ENCODE data around the gene LRRC3C. TPM values are rescaled to one million over a fixed set of nuclear protein-coding genes. Genes with fewer than 3 reads are reported as not detected.

LRRC3C gene
- total RNA-seq (2022; extraction: Qiagen RNA extraction; ENCODE audit: low read depth), result not detected in 5 replicates

DNA sequence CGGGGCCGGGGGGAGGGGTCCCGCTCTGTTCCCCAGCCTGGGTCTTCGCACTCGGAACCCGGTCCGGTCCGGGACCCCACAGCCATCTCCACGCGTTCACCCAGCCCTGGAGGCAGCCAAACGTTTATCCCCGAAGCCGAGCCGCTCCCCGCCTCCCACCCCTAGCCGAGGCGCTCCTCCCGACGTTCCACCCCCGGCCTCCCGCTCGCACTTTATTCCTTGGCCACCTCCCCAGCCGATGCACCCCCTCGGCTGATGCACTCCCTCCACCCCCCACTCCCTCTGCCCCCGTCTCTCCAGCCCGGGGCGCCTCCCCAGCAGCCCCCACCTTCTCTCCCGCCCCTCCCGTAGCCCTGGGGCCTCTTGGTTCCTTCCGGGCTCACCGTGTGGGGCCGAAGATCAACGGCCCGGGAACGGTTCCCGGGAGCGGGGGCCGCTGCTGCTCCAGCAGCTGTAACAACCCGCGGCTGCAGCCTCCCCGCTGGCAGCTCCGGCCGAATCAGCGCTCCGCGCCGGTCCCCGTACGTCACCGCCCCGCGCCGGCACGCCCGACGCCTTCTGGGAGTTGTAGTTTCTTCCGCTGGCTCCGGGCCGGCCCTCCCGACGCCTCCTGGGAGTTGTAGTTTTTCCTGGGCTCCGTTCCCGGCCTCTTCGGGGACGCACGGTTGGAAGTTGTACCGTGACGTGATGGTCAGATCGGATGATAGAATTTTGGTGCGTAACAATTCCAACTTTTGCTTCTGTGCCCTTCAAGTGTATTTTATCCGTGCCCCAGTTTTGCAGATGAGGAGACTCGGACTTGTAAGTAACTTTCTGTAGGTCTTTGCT lies at the start of gene LRRC3C, which contains the start of gene ORMDL3:
LRRC3C (plus strand) TSS at position 632 of the 828 bp plus-strand sequence. CDS start 13,792 bp downstream, outside the sequence.
ORMDL3 (minus strand) TSS at position 501 of the 828 bp plus-strand sequence. CDS start 3,398 bp downstream, outside the sequence.

DNA sequence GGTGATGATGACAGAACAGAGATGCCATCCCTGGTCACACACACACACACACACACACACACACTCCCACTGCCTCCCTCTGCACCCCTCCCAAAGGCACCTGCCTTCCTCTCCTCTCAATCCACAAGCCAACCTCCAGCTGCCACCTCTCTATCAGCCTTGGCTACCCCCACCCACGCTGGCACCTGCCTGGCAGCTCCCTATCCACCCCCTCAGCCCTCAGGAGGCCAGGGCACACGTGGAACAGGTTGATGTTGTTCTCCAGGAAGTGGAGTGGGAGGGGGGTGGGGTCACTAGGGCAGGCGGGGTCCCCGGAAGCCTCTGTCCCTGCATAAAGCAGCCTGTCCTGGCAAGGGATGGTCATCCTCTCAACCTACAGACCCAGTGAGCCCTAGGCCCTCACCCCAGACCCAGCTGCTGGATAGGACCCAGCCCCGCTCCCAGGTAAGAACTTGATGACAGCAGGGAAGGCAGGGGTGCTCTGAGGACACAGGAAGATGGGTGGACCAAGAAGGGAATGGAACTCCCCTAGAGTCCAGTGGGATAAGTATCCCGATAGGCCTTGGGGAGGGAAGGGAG lies 35.2 kb downstream of the LRRC3C start, which contains the start of gene GSDMA:
GSDMA (plus strand) TSS at position 363 of the 579 bp plus-strand sequence. CDS start 2,684 bp downstream, outside the sequence.

GRCh38 chr17:39980351-39981206 lies 53.0 kb downstream of the LRRC3C start, which contains the start of gene PSMD3:
Gene PSMD3 (plus strand): TSS chr17:39980807. CDS start chr17:39980971, 164 bp downstream.

Other genes starting within 250 kb of the LRRC3C start
- 5.1 to 8.4 TPM (median 7.4 TPM) in 5 replicates for gene PGAP3, start 239.7 kb upstream of the LRRC3C start, total RNA-seq (2022; extraction: Qiagen RNA extraction; ENCODE audit: low read depth)
- 21.6 to 41.0 TPM (median 33.9 TPM) in 5 replicates for gene ERBB2, start 227.7 kb upstream of the LRRC3C start, total RNA-seq (2022; extraction: Qiagen RNA extraction; ENCODE audit: low read depth)
- gene MIEN1, start 197.2 kb upstream of the LRRC3C start, total RNA-seq (2022; extraction: Qiagen RNA extraction; ENCODE audit: low read depth), result 85.3 to 99.9 TPM (median 90.4 TPM) in 5 replicates
- gene GRB7, start 189.8 kb upstream of the LRRC3C start, total RNA-seq (2022; extraction: Qiagen RNA extraction; ENCODE audit: low read depth), result 3.9 to 7.4 TPM (median 5.1 TPM) in 5 replicates
- gene IKZF3, start 63.4 kb upstream of the LRRC3C start, total RNA-seq (2022; extraction: Qiagen RNA extraction; ENCODE audit: low read depth), result not detected in 5 replicates
- not detected in 5 replicates for gene ZPBP2, start 59.5 kb upstream of the LRRC3C start, total RNA-seq (2022; extraction: Qiagen RNA extraction; ENCODE audit: low read depth)
- gene GSDMB, start 9.1 kb upstream of the LRRC3C start, total RNA-seq (2022; extraction: Qiagen RNA extraction; ENCODE audit: low read depth), result 1.7 to 3.1 TPM (median 1.9 TPM) in 5 replicates
- gene ORMDL3, start 131 bp upstream of the LRRC3C start, total RNA-seq (2022; extraction: Qiagen RNA extraction; ENCODE audit: low read depth), result 36.9 to 42.2 TPM (median 40.0 TPM) in 5 replicates
- gene GSDMA, start 35.3 kb downstream of the LRRC3C start, total RNA-seq (2022; extraction: Qiagen RNA extraction; ENCODE audit: low read depth), result not detected in 5 replicates
- gene PSMD3, start 53.1 kb downstream of the LRRC3C start, total RNA-seq (2022; extraction: Qiagen RNA extraction; ENCODE audit: low read depth), result 136 to 184 TPM (median 177 TPM) in 5 replicates
- gene CSF3, start 87.7 kb downstream of the LRRC3C start, total RNA-seq (2022; extraction: Qiagen RNA extraction; ENCODE audit: low read depth), result 0.19 to 0.68 TPM (median 0.22 TPM) in 4 of 5 replicates, not detected in the other
- 33.5 to 68.4 TPM (median 57.8 TPM) in 5 replicates for gene MED24, start 126.7 kb downstream of the LRRC3C start, total RNA-seq (2022; extraction: Qiagen RNA extraction; ENCODE audit: low read depth)
- gene THRA, start 135.2 kb downstream of the LRRC3C start, total RNA-seq (2022; extraction: Qiagen RNA extraction; ENCODE audit: low read depth), result 17.1 to 27.1 TPM (median 22.3 TPM) in 5 replicates
- gene NR1D1, start 172.9 kb downstream of the LRRC3C start, total RNA-seq (2022; extraction: Qiagen RNA extraction; ENCODE audit: low read depth), result 8.8 to 11.3 TPM (median 10.3 TPM) in 5 replicates
- gene MSL1, start 194.2 kb downstream of the LRRC3C start, total RNA-seq (2022; extraction: Qiagen RNA extraction; ENCODE audit: low read depth), result 55.9 to 70.2 TPM (median 69.0 TPM) in 5 replicates
- gene CASC3, start 212.8 kb downstream of the LRRC3C start, total RNA-seq (2022; extraction: Qiagen RNA extraction; ENCODE audit: low read depth), result 43.8 to 51.0 TPM (median 48.4 TPM) in 5 replicates
- 2.1 to 3.4 TPM (median 2.9 TPM) in 5 replicates for gene RAPGEFL1, start 249.7 kb downstream of the LRRC3C start, total RNA-seq (2022; extraction: Qiagen RNA extraction; ENCODE audit: low read depth)

Measured in A549 treated with ZK216348 at 1 μM for 4 hours (cell line).